Measurements from ENCODE around the gene ARHGAP6. TPM values are rescaled to one million over a fixed set of nuclear protein-coding genes. Genes with fewer than 3 reads are reported as not detected.
A peak's percentile ranks its signal among the peaks of the same experiment; 100 is the strongest.

Gene ARHGAP6
- total RNA-seq, 1 experiment from 2014 or later: not detected

DNA sequence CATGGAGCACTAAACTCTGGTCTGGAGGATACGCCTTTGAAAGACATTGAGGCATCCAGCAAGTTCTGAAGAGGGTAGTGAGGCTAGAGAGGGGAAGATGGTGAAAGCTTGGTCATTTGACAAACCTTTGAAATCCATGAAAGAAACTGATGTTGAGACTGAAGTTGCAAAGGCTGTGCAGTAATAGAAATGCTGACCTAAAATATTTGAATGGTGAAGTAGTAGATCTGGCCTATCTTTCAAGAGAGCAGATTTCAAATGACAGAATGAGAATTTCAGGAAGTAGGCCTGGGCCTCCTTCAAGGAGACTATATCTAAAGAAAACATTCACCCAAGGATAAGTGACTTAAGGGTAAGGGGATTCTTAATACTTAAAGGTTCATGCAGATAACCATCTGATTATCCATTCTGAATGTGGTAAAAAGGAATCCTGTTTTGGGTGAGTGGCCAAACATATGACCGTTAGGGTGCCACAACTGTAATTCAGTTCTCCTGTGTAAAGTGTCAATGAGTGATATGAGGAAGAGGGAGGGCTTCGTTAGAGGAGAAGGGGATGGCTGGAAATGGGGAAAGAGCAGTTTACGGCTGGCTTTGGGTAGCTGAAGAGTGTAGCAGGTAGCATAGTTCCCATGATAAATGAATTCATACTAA lies 310.3 kb downstream of the ARHGAP6 start:
- BruUV-seq (replicated peaks): no TSS peak
- no peaks in the 10 kb centered on the region for H3K27me3 Mint-ChIP-seq (ENCODE audit: insufficient read depth, unreplicated experiment)
- intact Hi-C loops (cut with micrococcal nuclease): no loop called here
- ChIA-PET POLR2A (interaction anchor here (1.0 kb wide), 1 partner anchor 11 kb away, joined by 3 read pairs; no protein-coding TSS in a partner anchor), CTCF (interaction anchor here (0.6 kb wide), 1 partner anchor 1417 kb away, joined by 3 read pairs; no protein-coding TSS in a partner anchor)
- no peaks in the 10 kb centered on the region for H3K9me3 Mint-ChIP-seq (ENCODE audit: unreplicated experiment)
- H3K36me3 Mint-ChIP-seq (ENCODE audit: insufficient read depth, unreplicated experiment): no peaks in the 10 kb centered on the region
- no peak overlapping the region for H3K27ac Mint-ChIP-seq (ENCODE audit: low read depth, unreplicated experiment)
- H3K4me1 Mint-ChIP-seq (ENCODE audit: insufficient read depth, unreplicated experiment): peaks cover 7% of the 10 kb centered on the region
- H3K4me3 Mint-ChIP-seq (ENCODE audit: unreplicated experiment): no peak overlapping the region
- no peak for DNase-seq (ENCODE audit: unreplicated experiment)
- TF ChIP-seq, protein P1, sequence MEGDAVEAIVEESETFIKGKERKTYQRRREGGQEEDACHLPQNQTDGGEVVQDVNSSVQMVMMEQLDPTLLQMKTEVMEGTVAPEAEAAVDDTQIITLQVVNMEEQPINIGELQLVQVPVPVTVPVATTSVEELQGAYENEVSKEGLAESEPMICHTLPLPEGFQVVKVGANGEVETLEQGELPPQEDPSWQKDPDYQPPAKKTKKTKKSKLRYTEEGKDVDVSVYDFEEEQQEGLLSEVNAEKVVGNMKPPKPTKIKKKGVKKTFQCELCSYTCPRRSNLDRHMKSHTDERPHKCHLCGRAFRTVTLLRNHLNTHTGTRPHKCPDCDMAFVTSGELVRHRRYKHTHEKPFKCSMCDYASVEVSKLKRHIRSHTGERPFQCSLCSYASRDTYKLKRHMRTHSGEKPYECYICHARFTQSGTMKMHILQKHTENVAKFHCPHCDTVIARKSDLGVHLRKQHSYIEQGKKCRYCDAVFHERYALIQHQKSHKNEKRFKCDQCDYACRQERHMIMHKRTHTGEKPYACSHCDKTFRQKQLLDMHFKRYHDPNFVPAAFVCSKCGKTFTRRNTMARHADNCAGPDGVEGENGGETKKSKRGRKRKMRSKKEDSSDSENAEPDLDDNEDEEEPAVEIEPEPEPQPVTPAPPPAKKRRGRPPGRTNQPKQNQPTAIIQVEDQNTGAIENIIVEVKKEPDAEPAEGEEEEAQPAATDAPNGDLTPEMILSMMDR (IDR thresholded peaks at IDR 0.05; ENCODE audit: unreplicated experiment): no peak

DNA sequence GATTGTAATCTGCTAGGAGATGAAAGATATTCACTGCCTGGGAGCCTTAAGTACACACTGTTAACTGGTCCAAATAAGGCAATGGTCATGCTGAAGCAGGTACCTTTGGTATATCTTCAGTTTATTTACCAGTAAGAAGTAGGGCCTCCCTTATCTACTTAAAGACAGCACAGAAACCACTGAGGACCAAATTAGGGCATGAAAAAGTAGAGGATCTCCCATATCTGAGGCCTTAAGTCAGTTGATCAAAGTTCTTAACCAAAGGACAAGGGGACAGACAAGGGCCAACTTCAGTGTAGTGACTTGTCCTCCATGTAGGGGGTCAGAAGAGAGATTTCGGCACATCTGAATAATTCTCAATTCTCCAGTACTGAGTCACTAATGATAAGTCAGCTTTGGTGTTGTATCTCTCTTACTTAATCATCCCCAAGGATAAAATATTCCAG lies 313.4 kb downstream of the ARHGAP6 start:
- CTCF ChIA-PET: no interaction called here
- Mint-ChIP-seq H3K27ac (ENCODE audit: low read depth, unreplicated experiment) (no peak overlapping the region), H3K36me3 (ENCODE audit: insufficient read depth, unreplicated experiment) (no peaks in the 10 kb centered on the region), H3K9me3 (ENCODE audit: unreplicated experiment) (no peaks in the 10 kb centered on the region), H3K27me3 (ENCODE audit: insufficient read depth, unreplicated experiment) (no peaks in the 10 kb centered on the region), H3K4me1 (ENCODE audit: insufficient read depth, unreplicated experiment) (peaks cover 7% of the 10 kb centered on the region), H3K4me3 (ENCODE audit: unreplicated experiment) (no peak overlapping the region)
- intact Hi-C loops (cut with micrococcal nuclease): no loop called here
- BruUV-seq (replicated peaks): no TSS peak
- DNase-seq (ENCODE audit: unreplicated experiment): no peak
- TF ChIP-seq, protein P1 (IDR thresholded peaks at IDR 0.05; ENCODE audit: unreplicated experiment): no peak
- POLR2A ChIA-PET: interaction anchor here (1.0 kb wide), 1 partner anchor 13 kb away, joined by 3 read pairs; no protein-coding TSS in a partner anchor

DNA sequence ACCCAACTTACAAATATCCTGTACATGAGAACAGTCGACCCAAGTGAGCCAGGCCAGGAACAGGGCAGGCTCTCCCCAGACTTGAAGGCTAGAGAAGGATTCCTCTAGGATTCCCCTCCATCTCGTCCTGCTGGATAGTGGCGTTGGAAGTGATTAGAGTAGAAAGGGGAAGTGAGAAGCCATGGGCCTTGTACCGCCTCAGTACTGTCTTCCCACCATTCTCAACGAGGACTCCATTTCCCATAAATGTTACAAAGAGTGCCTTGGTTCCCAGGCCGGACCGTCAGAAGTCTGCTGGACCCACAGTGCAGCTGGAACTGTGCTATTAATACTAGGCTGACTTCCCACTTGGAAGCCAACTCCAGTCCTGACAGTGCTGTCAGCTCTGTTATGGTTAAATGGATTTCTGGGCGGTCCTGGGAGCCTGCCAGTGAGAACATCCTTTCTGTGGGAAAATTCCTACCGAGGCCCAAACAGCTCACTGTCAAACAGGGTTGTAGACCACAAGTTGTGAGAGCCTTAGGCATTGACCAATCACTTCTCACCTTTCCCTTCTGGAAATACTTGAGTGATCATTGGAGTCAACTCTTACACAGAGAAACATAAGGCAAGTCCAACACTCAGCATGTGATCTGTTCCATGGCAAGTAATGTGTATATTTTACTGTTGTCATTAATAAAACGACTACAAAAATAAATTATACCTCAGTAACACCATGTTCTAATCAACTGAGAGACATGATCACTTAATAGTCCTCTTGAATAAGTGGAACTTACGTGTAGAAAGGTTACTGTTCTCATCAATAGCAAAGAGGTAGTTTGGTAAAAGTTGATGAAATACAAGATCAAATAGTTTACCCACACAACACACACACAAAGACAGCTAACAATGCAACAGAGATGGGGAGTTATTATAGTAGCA lies 314.1 kb downstream of the ARHGAP6 start:
- BruUV-seq (replicated peaks): no TSS peak
- no peaks in the 10 kb centered on the region for H3K36me3 Mint-ChIP-seq (ENCODE audit: insufficient read depth, unreplicated experiment)
- DNase-seq (ENCODE audit: unreplicated experiment): peak; percentile 13
- POLR2A ChIA-PET: interaction anchor here (1.0 kb wide), 1 partner anchor 12 kb away, joined by 3 read pairs; no protein-coding TSS in a partner anchor
- H3K27me3 Mint-ChIP-seq (ENCODE audit: insufficient read depth, unreplicated experiment): no peaks in the 10 kb centered on the region
- no peak overlapping the region for H3K27ac Mint-ChIP-seq (ENCODE audit: low read depth, unreplicated experiment)
- no peak overlapping the region for H3K4me3 Mint-ChIP-seq (ENCODE audit: unreplicated experiment)
- CTCF ChIA-PET: no interaction called here
- intact Hi-C loops (cut with micrococcal nuclease): no loop called here
- TF ChIP-seq, protein P1 (IDR thresholded peaks at IDR 0.05; ENCODE audit: unreplicated experiment): no peak
- no peaks in the 10 kb centered on the region for H3K9me3 Mint-ChIP-seq (ENCODE audit: unreplicated experiment)
- peaks cover 7% of the 10 kb centered on the region for H3K4me1 Mint-ChIP-seq (ENCODE audit: insufficient read depth, unreplicated experiment)

DNA sequence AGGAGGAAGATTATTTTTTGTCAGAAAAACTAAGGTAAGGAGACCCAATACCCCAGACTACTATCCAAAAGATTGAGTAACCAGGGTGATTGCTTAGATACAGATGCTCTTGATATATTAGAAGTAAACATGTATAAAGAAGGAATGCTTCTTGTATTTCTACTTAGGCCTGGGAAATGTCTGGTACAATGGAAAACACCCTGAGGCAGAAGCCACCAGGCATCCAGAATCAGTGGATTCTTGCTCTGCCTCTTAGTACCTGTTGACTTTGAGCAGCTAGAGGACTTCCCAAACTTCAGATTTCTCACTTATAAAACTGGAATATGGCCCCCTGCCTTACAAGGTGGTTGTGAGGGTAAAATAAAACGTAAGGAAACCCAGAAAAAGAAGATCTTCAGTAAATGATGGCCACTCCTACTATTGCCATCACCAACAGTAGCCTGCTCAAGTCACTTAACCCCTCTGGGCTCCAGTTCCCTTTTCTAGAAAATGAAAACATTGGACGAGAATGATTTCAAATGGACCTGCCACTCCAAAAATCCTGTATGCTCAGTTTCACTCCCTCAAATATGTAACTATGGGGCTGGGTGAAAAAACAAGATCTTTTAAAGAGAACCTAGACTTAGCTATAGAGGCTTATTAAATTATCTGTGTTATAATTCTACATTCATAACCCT lies 315.9 kb downstream of the ARHGAP6 start:
- no peak for DNase-seq (ENCODE audit: unreplicated experiment)
- H3K9me3 Mint-ChIP-seq (ENCODE audit: unreplicated experiment): no peaks in the 10 kb centered on the region
- TF ChIP-seq, protein P1 (IDR thresholded peaks at IDR 0.05; ENCODE audit: unreplicated experiment): no peak
- no peak overlapping the region for H3K27ac Mint-ChIP-seq (ENCODE audit: low read depth, unreplicated experiment)
- H3K36me3 Mint-ChIP-seq (ENCODE audit: insufficient read depth, unreplicated experiment): no peaks in the 10 kb centered on the region
- no TSS peak for BruUV-seq (replicated peaks)
- intact Hi-C loops (cut with micrococcal nuclease): no loop called here
- no peaks in the 10 kb centered on the region for H3K27me3 Mint-ChIP-seq (ENCODE audit: insufficient read depth, unreplicated experiment)
- peaks cover 7% of the 10 kb centered on the region for H3K4me1 Mint-ChIP-seq (ENCODE audit: insufficient read depth, unreplicated experiment)
- H3K4me3 Mint-ChIP-seq (ENCODE audit: unreplicated experiment): no peak overlapping the region
- ChIA-PET POLR2A (no interaction called here), CTCF (no interaction called here)

All from MCF 10A (cell line).